Upper lobe of left lung (tissue), 6 donors: ENCODE measurements around the gene ZBED1. TPM values are rescaled to one million over a fixed set of nuclear protein-coding genes. Genes with fewer than 3 reads are reported as not detected.

Source experiments
- ATAC-seq, 2 donors: fragments of 200-7000 bp; cut with Tn5 transposase; one replicate each; pipeline ENCODE4 v1.9.1; 2022; ENCODE audit warnings: mild to moderate bottlenecking in 2 of 2, moderate library complexity in 2 of 2; ENCODE audit not compliant: low FRiP score in 2 of 2
- DNase-seq, 2 donors: peaks; one replicate each; pipeline ENCODE4 v3.0.0-alpha.2; 2019 to 2020
- H3K27ac ChIP-seq, 4 donors: fragments of 200-600 bp; sonication (generic); one replicate each; pipeline ENCODE4 v1.5.1; 2016 to 2019
- H3K27me3 ChIP-seq, 4 donors: fragments of 200-600 bp; sonication (generic); one replicate each; pipeline ENCODE4 v1.5.1; 2017 to 2019
- H3K36me3 ChIP-seq, 4 donors: fragments of 200-600 bp; sonication (generic); one replicate each; pipeline ENCODE4 v1.5.1; 2016 to 2019
- H3K4me1 ChIP-seq, 4 donors: fragments of 200-600 bp; sonication (generic); one replicate each; pipeline ENCODE4 v1.5.1; 2018 to 2019
- H3K4me3 ChIP-seq, 4 donors: fragments of 200-600 bp; sonication (generic); one replicate each; pipeline ENCODE4 v1.5.1; 2017 to 2019; ENCODE audit warnings: mild to moderate bottlenecking in 2 of 4, moderate library complexity in 1 of 4
- H3K9me3 ChIP-seq, 4 donors: fragments of 200-600 bp; sonication (generic); one replicate each; pipeline ENCODE4 v1.5.1; 2018 to 2019
- EP300 ChIP-seq, 4 donors: sonication (generic); formaldehyde crosslinking; IDR thresholded peaks; one replicate each; pipeline ENCODE4 v1.5.1; 2017; ENCODE audit warnings: antibody characterized with exemption in 4 of 4, control low read depth in 2 of 4
- POLR2A ChIP-seq, 4 donors: fragments of 450-650 bp; IDR thresholded peaks; one replicate each; pipeline ENCODE4 v1.5.1; 2016 to 2017; ENCODE audit warnings: antibody characterized with exemption in 4 of 4, mild to moderate bottlenecking in 2 of 4
- POLR2AphosphoS5 ChIP-seq, 2 donors: sonication (generic); formaldehyde crosslinking; IDR thresholded peaks; one replicate each; pipeline ENCODE4 v1.5.1; 2017; ENCODE audit warnings: antibody characterized with exemption in 2 of 2
- WGBS, 2 donors: methylation state at CpG; one replicate each; pipeline ENCODE4 v1.1.5; 2017 to 2018; 5-methylcytosine and 5-hydroxymethylcytosine counted together
- total RNA-seq, 6 donors: library from RNA; depleted of rRNA in 4 of 6; stranded (reverse); fragments of >200 nt in 4 of 6; gene quantifications; one replicate each; pipeline versions ENCODE4 v1.1.0 to v1.2.1, GENCODE V29; 2016 to 2021
- TF ChIP-seq, protein P1 (sequence below), 6 experiments: fragments of 450-650 bp in 4 of 6; fragments of 200-600 bp in 2 of 6; sonication (generic) in 2 of 6; IDR thresholded peaks; one replicate each; pipeline ENCODE4 v1.5.1; 2016 to 2019; ENCODE audit warnings: antibody characterized with exemption in 6 of 6
- donor health status: DM: no; HTN: no; CAD: no; lungs with moderate emphysema.
- donor health status: DM: no; HTN: yes; CAD: no; lungs with severe emphysema.

Gene ZBED1
- total RNA-seq, 6 donors from 2014 or later: 33.2 to 48.7 (median 41.6) TPM

- no peaks in the 10 kb centered on the region for H3K9me3 ChIP-seq
- WGBS, 2 donors: 88 to 96% methylated on average over 16 to 22 of the region's 22 CpGs
- no peaks in the 10 kb centered on the region for H3K27me3 ChIP-seq
- TF ChIP-seq, protein P1, sequence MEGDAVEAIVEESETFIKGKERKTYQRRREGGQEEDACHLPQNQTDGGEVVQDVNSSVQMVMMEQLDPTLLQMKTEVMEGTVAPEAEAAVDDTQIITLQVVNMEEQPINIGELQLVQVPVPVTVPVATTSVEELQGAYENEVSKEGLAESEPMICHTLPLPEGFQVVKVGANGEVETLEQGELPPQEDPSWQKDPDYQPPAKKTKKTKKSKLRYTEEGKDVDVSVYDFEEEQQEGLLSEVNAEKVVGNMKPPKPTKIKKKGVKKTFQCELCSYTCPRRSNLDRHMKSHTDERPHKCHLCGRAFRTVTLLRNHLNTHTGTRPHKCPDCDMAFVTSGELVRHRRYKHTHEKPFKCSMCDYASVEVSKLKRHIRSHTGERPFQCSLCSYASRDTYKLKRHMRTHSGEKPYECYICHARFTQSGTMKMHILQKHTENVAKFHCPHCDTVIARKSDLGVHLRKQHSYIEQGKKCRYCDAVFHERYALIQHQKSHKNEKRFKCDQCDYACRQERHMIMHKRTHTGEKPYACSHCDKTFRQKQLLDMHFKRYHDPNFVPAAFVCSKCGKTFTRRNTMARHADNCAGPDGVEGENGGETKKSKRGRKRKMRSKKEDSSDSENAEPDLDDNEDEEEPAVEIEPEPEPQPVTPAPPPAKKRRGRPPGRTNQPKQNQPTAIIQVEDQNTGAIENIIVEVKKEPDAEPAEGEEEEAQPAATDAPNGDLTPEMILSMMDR (IDR thresholded peaks at IDR 0.05): no peak
- TF ChIP-seq POLR2A (IDR thresholded peaks at IDR 0.05) (no peak), POLR2AphosphoS5 (IDR thresholded peaks at IDR 0.05) (no peak), EP300 (IDR thresholded peaks at IDR 0.05) (no peak)
- DNase-seq (peak in 1 of 2 donors; percentile 47), ATAC-seq (no peak)
- peaks cover 16 to 40% (median 31%) of the 10 kb centered on the region in 4 donors for H3K36me3 ChIP-seq
- H3K4me1 ChIP-seq: peaks cover 2 to 10% (median 8%) of the 10 kb centered on the region in 4 donors
- no peak overlapping the region for H3K4me3 ChIP-seq
- no peak overlapping the region for H3K27ac ChIP-seq
Measured at GRCh38 chrX:2492531-2493218, 8.1 kb downstream of the ZBED1 start.

DNA sequence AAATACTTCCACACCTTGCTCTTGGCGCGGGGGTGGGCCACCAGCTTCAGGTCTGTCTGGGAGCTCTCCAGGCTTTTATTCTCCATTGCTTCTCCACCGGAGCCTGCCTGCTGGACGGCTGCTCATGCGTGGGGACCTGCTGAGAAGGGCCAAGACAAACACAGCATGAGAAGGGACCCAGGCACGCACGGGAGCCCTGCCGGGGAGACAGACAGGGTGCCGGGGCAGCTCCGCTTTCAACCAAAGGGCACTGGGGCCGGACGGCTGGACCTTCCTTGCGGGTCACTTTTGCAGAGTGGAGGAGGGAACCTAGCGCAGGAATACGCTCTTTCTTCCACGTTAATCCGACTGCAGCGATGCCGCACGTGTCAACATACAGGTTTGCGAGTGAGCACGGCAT is 10.1 kb downstream of the ZBED1 start:
- H3K4me3 ChIP-seq: no peak overlapping the region
- WGBS, 2 donors: 94 to 97% methylated on average over 21 to 22 of the region's 22 CpGs
- H3K4me1 ChIP-seq: peaks cover 0 to 4% (median 0%) of the 10 kb centered on the region in 4 donors
- DNase-seq (peak in 1 of 2 donors; percentile 66), ATAC-seq (no peak)
- H3K36me3 ChIP-seq: peaks cover 16 to 54% (median 37%) of the 10 kb centered on the region in 4 donors
- no peaks in the 10 kb centered on the region for H3K9me3 ChIP-seq
- TF ChIP-seq EP300 (IDR thresholded peaks at IDR 0.05) (no peak), POLR2A (IDR thresholded peaks at IDR 0.05) (no peak), POLR2AphosphoS5 (IDR thresholded peaks at IDR 0.05) (no peak)
- TF ChIP-seq, protein P1 (IDR thresholded peaks at IDR 0.05): no peak
- no peaks in the 10 kb centered on the region for H3K27me3 ChIP-seq
- H3K27ac ChIP-seq: no peak overlapping the region

- TF ChIP-seq POLR2A (IDR thresholded peaks at IDR 0.05): no peak
- no peak for TF ChIP-seq POLR2AphosphoS5 (IDR thresholded peaks at IDR 0.05)
- TF ChIP-seq EP300 (IDR thresholded peaks at IDR 0.05): no peak
- TF ChIP-seq, protein P1 (IDR thresholded peaks at IDR 0.05): no peak
- Histone ChIP-seq H3K27me3 (no peaks in the 10 kb centered on the region), H3K27ac (no peak overlapping the region), H3K9me3 (no peaks in the 10 kb centered on the region), H3K4me3 (no peak overlapping the region), H3K36me3 (peaks cover 16 to 50% (median 36%) of the 10 kb centered on the region in 4 donors), H3K4me1 (peaks cover 0 to 4% (median 0%) of the 10 kb centered on the region in 4 donors)
- ATAC-seq (peak; percentile 12 to 31), DNase-seq (peak in 1 of 2 donors; percentile 79)
- WGBS, 2 donors: 99% methylated on average over 31 to 36 of the region's 65 CpGs
Measured at GRCh38 chrX:2489446-2490445, 11.0 kb downstream of the ZBED1 start.

- Histone ChIP-seq H3K36me3 (peaks cover 16 to 50% (median 36%) of the 10 kb centered on the region in 4 donors), H3K27ac (no peak overlapping the region), H3K9me3 (no peaks in the 10 kb centered on the region), H3K4me1 (peaks cover 0 to 4% (median 0%) of the 10 kb centered on the region in 4 donors), H3K27me3 (no peaks in the 10 kb centered on the region), H3K4me3 (no peak overlapping the region)
- TF ChIP-seq POLR2AphosphoS5 (IDR thresholded peaks at IDR 0.05) (no peak), EP300 (IDR thresholded peaks at IDR 0.05) (no peak), POLR2A (IDR thresholded peaks at IDR 0.05) (no peak)
- TF ChIP-seq, protein P1 (IDR thresholded peaks at IDR 0.05): no peak
- 99% methylated on average over 38 to 50 of the region's 50 CpGs for WGBS, 2 donors
- ATAC-seq (no peak), DNase-seq (peak in 1 of 2 donors; percentile 82)
Measured at GRCh38 chrX:2488621-2489285, 12.0 kb downstream of the ZBED1 start.
